Activated CD4-positive, alpha-beta T cell treated with anti-CD3 and anti-CD28 coated beads, Interleukin-2, amount 10 ng/mL, durations not matched to agents 7 days and 5 days (primary cell): ENCODE data around the gene HOMER1. TPM values are rescaled to one million over a fixed set of nuclear protein-coding genes. Genes with fewer than 3 reads are reported as not detected.

Experiments
- total RNA-seq, 2 experiments: library from RNA; stranded (reverse); gene quantifications; one replicate each; pipeline ENCODE4 v1.2.3, GENCODE V29; 2021

Gene HOMER1
- total RNA-seq, 2 experiments from 2014 or later = 1.9 to 2.6 TPM

Other genes starting within 250 kb of the HOMER1 start
- gene TENT2, start 98.3 kb upstream of the HOMER1 start, total RNA-seq = 10 to 100 TPM; 78.4 to 87.9 TPM
- gene CMYA5, start 175.7 kb upstream of the HOMER1 start, total RNA-seq = under 1 TPM; 0.20 to 0.29 TPM